ENCODE results near the gene TMEM181.
"Not testable (repeated sequence)": the region's sequence is repeated elsewhere in the genome, so short reads cannot be mapped to it uniquely, and the experiment has no call there.

TMEM181 gene

DNA sequence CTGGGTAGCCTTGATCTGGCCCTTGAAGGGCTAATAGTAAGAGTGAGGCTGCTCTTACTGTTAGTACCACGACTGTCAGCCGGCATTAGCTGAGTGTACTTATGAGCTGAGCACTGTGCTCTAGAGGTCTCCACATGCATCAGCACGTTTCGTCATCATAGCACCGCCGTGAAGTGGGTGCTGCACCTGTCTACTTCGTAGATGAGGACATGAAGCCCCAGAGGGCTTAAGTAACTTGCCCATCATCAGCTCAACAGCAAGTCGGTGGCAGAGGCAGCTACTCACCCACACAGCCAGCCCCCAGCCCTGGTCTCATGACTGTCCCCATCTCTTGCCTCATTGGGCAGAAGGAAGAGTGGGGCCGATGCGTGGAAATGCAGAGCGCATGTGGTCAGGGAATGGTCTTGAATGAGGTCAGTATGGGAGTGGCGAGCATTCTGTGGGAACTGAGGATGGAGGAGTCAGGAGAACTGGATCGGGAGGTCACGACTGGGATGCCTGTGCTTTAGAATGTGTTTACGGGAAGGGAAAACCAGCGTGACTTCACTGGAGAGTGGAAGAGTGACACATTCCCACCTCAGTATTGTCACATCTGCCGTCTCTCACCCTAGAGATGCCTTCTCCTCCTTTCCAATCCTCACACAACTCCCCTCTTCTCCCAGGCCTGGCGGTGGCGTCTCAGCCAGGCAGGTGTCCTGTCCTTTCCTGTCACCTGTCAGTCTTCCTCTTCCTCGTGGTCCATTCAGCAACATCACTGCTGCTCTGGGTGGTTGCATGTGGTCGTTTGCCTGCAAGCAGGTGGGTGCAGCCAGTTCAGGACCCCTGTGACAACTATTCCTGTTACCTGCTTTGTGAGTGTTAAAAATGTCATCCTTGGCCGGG lies 95.9 kb downstream of the TMEM181 start:
- in situ Hi-C loops (cut with MboI; ENCODE audit: low sequenced_read_pairs), result no loop called here

DNA sequence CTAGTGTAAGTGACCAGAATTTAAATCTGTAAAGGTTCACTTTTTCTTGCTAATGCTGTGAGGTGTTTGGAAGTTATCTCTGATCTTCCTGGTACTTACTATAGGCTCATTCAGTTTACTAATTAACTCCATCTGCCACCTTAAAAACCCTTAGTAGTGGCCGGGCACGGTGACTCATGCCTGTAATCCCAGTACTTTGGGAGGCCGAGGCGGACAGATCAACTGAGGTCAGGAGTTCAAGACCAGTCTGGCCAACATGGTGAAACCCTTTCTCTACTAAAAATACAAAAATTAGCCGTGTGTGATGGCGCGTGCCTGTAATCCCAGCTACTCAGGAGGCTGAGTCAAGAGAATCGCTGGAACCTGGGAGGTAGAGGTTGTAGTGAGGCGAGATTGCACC lies 97.1 kb downstream of the TMEM181 start:
- in situ Hi-C loops (cut with MboI; ENCODE audit: low sequenced_read_pairs), result not testable (repeated sequence)

DNA sequence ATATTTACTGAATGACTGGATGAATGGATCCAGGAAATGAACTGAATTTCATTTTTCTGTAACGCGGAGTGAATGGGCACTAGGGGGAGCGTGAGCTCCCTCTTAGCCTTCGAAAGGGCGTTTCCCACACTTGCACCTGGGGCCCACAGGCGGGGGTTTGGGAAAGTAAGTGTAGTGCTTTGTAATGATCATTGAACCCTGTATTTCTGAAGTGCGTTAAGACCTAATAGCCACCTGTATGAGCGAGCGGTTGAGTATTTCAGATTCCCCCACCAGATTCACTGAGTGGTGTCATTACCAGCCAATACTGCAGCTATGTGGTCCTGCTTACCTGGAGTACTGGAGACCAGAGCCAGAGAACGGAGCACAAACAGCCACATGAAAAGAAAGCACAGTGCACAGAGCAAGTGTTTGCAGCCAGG lies 100.5 kb downstream of the TMEM181 start:
- in situ Hi-C loops (cut with MboI; ENCODE audit: low sequenced_read_pairs), result no loop called here

DNA sequence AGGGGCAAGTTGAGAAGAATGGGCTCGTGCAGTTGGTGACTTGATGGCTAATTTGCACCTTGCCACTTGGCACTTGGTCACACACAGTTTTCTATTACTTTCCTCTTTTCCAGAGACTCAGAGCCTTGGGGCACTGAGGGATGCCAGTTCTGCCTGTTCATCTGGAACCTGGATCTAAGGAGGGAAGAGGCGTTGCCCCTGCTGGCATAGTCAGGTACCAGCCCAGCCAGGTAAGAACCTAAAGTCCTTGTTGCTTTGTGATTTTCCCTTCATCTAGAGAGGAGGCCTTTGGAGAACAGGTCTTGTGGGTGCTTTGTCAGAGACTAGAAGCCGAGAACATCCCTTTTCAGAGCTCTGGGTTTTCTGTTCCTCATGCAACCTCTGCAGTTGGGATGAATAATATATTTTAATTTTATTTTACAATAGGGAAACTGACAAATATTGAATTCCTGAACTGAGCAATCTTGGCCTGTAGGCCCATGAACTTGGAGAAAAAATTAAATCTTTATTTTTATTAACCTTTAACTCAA lies 101.3 kb downstream of the TMEM181 start:
- in situ Hi-C loops (cut with MboI; ENCODE audit: low sequenced_read_pairs), result no loop called here

DNA sequence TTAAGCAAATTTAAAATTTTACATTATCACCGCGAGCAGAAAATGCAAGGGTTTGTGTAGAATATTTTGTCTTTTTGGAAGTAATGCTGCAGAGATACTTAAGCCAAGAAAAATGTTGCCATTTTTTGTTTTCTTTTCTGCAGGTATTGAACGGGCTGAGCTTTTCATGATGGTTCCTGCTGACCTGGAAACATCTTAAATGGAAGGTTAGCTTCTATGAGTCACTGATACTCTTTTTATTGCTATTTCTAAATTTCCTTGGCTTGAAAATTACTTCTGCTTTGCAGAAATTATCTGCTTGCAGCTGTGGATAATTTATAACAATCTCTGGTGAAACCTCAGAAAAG lies 102.7 kb downstream of the TMEM181 start:
- in situ Hi-C loops (cut with MboI; ENCODE audit: low sequenced_read_pairs), result no loop called here

DNA sequence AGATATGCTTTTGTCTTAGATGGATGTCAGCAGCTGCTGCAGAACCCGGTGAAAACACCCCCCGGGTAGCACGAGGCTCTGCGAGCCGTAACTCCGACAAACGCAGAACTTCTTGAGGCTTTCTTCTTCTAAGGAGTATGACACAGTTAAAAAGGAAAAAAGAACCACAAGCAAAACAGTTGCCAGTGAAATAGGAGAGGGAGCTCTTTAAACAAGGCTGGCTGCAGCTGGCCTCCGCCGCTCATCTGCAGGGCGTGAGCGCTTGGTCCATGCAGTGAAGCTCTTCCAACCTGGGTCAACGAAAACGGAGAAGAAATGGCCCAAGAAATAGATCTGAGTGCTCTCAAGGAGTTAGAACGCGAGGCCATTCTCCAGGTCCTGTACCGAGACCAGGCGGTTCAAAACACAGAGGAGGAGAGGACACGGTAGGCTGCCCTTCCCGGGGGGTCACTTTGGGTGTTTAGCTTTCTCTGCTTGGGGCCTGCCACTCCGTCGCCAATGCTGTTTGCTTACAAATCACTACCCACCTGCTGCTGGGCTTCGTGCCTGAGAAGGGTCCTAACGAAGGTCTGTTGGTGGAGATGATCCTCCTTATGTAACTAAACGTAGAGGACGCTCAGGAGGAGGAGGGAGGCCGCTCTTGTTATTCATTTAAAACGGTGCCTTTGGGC lies 103.2 kb downstream of the TMEM181 start:
- in situ Hi-C loops (cut with MboI; ENCODE audit: low sequenced_read_pairs), result no loop called here

DNA sequence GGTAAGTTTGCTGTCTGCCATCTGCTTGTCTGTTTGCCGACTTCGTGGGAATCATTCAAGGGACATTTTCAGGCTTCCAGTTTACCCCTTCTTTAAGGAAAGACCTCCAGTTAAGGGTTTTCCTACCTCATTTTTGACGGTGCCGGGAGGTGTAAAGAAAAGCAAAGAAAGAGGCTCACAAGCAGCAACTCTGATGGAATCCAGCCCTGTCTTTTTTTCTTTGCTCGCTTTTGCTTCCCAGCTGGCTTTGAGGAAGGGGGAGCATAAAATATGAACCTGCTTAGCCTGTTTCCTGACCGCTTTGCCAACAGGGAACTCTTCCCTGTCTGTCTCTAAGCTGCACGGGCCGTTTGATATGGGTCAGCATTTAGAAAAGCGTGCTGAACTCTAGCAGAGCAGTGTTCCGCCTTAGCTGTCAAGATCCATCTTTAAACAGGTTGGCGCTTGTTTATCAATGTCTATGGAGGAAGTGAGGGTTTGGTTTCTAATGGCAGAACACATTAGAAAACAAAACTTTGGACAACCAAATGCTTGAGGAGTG lies 103.8 kb downstream of the TMEM181 start:
- in situ Hi-C loops (cut with MboI; ENCODE audit: low sequenced_read_pairs), result no loop called here

DNA sequence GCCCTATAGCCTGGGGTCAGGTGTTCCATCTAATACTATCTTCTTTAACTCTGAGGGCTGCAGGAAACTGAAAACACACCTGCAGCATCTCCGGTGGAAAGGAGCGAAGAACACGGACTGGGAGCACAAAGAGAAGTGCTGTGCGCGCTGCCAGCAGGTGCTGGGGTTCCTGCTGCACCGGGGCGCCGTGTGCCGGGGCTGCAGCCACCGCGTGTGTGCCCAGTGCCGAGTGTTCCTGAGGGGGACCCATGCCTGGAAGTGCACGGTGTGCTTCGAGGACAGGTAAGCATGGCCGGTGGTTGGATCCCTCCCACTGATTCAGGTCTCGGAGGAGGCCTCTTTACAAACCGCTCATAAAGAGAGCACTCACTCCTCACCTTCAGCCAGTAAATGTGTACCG lies 105.4 kb downstream of the TMEM181 start:
- in situ Hi-C loops (cut with MboI; ENCODE audit: low sequenced_read_pairs), result no loop called here

DNA sequence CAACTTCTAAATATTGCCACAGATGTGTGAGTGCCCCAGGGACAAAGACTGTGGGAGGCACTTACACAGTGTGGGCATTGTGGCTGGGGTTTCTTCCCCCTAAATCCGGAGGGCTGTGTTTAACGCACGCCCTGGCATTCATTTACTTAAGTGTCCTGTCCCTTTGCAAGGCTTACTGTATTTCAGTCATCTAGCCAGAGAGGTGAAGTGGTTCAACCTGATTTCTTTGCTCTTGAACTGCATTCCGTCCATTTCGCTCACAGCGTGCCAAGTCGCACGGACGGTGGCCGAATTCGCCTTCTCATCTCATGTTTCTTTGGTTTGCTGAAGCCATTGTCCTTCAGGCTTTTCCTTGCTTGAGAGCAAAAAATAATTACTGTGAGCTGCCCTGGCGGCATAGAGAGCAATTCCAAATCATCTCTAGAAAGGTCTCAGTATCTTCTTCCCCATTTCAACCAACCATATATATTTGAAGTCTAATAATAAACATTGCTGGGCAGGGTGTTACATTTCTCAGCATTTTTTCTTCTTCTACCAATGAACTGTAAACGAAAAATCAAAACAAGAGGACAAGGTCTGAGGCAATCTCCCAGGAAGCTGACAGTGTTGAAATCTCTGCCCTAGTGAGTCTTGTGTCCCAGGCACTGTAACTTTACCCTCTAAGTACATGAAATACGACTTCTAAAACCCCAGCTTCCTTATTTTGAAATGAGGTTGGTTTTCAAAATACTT lies 106.9 kb downstream of the TMEM181 start:
- in situ Hi-C loops (cut with MboI; ENCODE audit: low sequenced_read_pairs), result no loop called here

DNA sequence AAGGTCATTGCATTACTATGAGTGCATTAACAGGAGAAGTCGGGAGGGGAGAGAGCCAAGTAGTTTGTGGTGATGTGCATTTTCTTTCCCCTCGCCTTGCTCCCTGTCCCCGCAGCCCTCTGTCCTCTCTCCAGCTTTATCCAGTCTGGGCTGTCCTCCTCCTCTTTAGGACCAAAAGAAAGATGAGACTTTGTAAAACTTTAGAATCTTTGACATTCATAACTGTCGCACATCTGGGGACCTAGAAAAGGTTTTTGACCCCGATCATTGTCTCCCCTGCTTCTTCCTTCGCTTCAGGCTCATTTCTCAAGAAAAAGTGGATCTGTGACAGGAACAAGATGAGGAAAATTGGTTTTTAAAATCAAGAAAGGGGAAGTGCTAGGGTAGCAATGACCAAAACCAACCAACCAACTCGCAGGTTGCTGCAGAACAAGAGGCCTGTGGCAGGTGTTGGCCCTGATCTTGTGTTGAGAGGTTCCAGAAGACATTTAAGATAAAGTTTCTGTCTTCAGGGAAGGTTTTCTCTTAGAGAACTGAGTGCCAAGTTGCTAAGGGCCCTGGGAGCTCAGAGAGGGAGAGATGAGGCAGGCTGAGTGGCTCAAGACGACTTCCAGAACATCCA lies 107.6 kb downstream of the TMEM181 start:
- in situ Hi-C loops (cut with MboI; ENCODE audit: low sequenced_read_pairs), result no loop called here

DNA sequence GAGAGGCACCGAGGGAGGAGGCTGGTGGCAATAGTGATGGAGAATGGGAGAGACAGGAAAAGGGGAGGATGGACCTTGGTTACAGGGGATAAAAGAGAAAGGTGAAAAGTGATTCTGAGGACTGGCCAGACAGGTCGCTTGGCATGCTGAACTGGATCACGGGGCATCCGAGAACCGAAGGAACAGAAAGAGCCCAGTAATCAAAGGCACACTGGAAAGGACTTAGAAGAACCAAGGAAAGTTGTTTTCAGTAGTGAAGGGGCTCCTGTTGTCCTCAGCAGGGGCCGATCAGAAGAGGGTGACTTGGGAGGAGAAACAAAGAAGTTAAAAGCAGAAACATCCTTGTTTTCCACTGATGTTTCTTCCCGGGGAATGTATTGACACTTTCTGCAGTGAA lies 108.8 kb downstream of the TMEM181 start:
- in situ Hi-C loops (cut with MboI; ENCODE audit: low sequenced_read_pairs), result no loop called here

DNA sequence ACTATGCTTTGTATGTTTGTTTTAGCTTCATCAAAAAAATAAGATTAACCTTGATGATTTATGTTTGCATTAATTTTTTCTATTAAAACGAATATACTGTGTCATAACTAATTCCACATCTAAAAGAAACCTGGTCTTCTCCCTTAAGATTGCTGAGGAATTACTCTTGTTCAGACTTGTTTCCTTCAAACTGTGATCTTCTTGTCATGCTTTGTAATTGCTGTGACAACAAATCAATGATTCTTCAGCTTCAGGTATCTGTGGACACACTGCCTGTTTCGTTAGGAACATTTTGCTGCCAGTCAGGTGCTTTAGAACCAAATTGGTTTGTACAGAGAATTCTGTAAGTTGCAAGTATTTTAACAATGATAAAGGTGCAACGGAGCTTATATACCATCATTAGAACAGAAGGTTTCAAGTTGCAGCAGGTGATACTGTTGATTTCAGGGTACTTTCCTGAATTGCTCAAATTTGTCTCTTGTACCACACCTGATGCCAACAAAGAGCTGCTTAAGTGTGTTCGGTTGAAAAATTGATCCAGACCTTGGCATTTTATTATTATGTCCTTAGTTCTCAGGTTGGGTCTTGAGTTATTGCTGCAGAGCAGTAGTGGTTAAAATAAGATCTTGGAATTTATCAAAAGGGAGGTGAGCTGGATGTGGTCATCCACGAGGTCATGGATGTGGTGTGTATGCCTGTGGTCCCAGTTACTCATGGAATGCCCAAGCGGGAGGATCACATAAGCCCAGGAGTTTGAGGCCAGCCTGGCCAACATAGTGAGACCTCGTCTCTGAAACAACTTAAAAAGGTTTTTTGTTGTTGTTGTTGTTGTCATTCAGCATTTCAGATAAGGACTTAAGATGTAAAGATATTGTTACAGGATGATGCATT lies 109.5 kb downstream of the TMEM181 start:
- in situ Hi-C loops (cut with MboI; ENCODE audit: low sequenced_read_pairs), result no loop called here

DNA sequence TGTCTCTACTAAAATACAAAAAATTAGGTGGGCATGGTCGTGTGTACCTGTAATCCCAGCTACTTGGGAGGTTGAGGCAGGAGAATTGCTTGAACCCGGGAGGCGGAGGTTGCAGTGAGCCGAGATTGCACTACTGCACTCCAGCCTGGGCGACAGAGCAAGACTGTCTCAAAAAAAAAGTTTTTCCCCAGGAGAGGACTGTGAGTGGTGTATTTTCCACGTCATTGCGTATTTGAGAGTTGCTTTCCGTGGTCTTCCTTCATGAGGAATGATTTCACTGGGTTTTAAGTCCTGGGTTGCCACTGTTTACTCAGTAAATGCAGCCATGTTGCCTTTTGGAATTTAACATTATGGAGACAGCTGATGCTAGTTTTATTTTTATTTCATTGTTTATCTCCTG lies 112.2 kb downstream of the TMEM181 start:
- in situ Hi-C loops (cut with MboI; ENCODE audit: low sequenced_read_pairs), result not testable (repeated sequence)

DNA sequence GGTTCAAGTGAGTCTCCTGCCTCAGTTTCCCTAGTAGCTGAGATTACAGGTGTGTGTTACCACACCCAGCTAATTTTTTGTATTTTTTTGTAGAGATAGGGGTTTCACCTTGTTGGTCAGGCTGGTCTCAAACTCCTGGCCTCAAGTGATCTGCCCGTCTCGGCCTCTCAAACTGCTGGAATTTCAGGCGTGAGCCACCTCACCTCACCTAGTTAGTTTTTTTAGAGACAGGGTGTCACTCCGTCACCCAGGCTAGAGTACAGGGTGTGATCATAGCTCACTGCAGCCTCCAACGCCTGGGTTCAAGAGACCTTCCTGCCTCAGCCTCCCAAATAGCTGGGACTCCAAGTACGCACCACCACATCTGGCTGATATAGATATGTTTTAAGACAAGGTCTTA lies 112.8 kb downstream of the TMEM181 start:
- in situ Hi-C loops (cut with MboI; ENCODE audit: low sequenced_read_pairs), result no loop called here

DNA sequence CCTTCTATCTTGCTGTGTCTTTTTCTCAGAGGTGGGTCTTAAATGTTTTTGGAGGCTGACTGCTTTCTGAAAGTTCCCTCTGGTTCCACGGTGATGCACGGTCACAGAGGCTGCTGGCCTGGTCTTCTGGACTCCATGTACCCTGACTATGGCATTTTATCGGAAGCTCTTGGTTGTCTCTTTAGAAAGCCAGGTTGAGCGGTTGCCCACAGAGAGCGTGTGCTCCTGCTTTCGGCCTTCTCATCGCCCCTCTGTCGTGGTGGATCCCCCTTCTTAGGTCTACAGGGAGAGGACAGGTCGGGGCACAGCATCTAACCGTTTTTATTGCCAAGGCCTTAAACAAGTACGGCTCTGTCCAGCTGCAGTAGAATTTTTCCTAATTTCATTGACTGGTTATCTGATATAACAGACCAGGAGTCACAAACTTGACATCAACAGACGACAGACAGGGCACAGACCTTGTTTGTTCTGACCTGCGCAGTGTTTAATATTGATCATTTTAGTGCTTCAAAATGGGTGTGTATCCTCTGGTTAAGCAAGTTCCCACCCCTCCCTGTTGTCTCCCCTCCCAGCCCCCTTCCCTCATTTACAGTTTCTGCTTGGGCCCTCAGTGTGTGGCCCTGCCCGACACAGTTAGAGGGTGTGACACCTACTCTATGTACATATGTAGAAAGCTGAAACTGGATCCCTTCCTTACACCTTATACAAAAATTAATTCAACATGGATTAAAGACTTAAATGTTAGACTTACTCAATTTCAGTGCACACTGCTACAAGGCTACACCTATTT lies 114.6 kb downstream of the TMEM181 start:
- in situ Hi-C loops (cut with MboI; ENCODE audit: low sequenced_read_pairs), result no loop called here

DNA sequence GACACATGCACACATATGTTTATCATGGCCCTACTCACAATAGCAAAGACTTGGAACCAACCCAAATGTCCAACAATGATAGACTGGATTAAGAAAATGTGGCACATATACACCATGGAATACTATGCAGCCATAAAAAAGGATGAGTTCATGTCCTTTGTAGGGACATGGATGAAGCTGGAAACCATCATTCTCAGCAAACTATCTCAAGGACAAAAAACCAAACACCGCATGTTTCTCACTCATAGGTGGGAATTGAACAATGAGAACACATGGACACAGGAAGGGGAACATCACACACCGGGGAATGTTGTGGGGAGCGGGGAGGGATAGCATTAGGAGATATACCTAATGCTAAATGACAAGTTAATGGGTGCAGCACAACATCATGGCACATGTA lies 117.2 kb downstream of the TMEM181 start:
- in situ Hi-C loops (cut with MboI; ENCODE audit: low sequenced_read_pairs), result not testable (repeated sequence)

DNA sequence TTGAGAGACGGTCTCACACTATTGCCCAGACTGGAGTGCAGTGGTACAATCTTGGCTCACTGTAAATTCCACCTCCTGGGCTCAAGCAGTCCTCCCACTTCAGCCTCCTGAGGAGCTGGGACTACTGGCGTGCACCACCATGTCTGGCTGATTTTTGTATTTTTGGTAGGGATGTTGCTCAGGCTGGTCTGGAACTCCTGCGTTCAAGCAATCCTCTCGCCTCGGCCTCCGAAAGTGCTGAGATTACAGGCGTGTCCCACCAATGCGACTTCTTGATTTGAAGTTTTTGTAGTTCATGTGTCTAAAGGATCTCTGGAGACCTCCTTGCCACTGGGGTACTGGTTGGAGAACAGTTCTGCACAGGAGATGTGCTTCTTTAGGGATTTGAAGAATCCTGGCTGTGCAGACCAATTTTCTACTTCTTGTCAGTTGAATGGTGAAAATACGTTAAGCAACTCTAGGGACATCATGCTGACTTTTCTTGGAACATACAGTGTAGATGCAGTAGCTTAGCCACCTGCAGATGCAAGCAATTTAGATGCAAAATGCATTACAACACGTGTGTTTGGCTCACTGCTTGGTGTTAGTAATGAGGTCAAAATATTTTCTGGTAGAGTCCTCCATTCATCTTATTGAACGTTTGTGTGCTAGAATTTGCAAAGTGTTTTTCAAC lies 118.2 kb downstream of the TMEM181 start:
- in situ Hi-C loops (cut with MboI; ENCODE audit: low sequenced_read_pairs), result no loop called here

DNA sequence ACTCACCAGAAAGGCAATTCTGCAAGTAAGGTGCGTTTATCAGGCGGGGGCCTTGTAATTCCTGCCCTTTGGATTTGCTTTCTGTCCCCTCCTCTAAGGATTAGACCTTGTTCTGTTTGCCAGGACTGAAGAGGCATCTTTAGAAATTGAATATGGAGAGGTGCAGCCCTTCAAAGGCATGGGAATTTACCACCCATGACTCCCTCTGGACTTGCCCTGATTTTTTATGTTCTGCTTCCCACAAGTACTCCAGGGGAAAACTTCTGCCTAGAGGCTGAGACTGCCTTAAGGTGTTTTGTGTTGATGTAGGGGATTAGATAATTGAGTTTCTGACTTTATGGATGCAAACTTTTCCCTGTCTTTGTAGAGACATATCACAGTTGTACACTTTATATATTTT lies 120.1 kb downstream of the TMEM181 start:
- in situ Hi-C loops (cut with MboI; ENCODE audit: low sequenced_read_pairs), result no loop called here

DNA sequence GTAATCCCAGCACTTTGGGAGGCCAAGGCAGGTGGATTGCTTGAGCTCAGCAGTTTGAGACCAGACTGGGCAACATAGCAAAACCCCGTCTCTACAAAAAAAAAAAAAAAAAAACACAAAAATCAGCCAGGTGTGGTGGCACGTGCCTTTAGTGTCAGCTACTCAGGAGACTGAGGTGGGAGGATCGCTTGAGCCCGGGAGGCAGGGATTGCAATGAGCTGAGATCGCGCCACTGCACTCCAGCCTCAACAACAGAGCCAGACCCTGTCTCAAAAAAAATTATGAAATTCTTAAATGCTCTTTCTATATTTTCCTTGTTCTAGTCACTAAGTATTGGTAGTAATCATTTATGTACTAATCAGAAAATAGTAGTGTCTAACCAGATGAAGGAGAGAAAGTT lies 120.6 kb downstream of the TMEM181 start:
- in situ Hi-C loops (cut with MboI; ENCODE audit: low sequenced_read_pairs), result no loop called here

Measured in HL-60/S4 (cell line).